K562 (cell line): Measurements from ENCODE around the gene ADGRD1. TPM values are rescaled to one million over a fixed set of nuclear protein-coding genes. Genes with fewer than 3 reads are reported as not detected.

Experiments used
- ATAC-seq: fragments of 200-7000 bp; cut with Tn5 transposase; 3 replicates; pipeline ENCODE4 v1.9.1; 2020; ENCODE audit warnings: moderate library complexity
- BruUV-seq: library from RNA; stranded (reverse); fragments of 400-500 nt; replicated peaks from 2 replicates; lab custom pipeline; 2021; lab: Mats Ljungman, UMichigan
- CTCF ChIA-PET: fragments of 300-600 bp; formaldehyde crosslinking; extraction: SDS; loops from one replicate; lab custom pipeline; 2021; ENCODE audit warnings: low intra/inter-chr PET ratio; lab: Yijun Ruan, JAX
- POLR2A ChIA-PET: fragments of 300-600, 350-650 bp; sonication (Branson Sonifier 250); formaldehyde crosslinking; extraction: SDS; loops from one replicate; lab custom pipeline; 2021; ENCODE audit warnings: antibody characterized with exemption, inconsistent platforms; lab: Yijun Ruan, JAX
- DNase-seq, 4 experiments: peaks; one replicate each; pipeline versions ENCODE4 v3.0.0 to v3.0.0-alpha.2; 2011 to 2018; ENCODE audit warnings: low spot score in 3 of 4, mixed read lengths in 3 of 4; ENCODE audit errors: extremely low read depth in 1 of 4
- FAIRE-seq: peaks from 2 replicates; lab custom pipeline; 2011; peaks lifted over from hg19 to GRCh38; lab: Jason Lieb, UNC
- H2AFZ ChIP-seq: 2 replicates; pipeline ENCODE4 v1.6.0; 2011; ENCODE audit warnings: low read depth, low read length, control low read depth, inconsistent platforms
- H3K27ac ChIP-seq: fragments of 200-600 bp; 3 replicates; pipeline ENCODE4 v1.8.0; 2011; ENCODE audit warnings: low read depth, mild to moderate bottlenecking, control low read depth, inconsistent platforms, low read length, moderate library complexity, mixed read lengths; ENCODE audit errors: extremely low read depth
- H3K27me3 ChIP-seq, 2 experiments: fragments of 300-600 bp in 1 of 2; 2 replicates in 1 of 2; 3 replicates in 1 of 2; pipeline versions ENCODE4 v1.6.0 to v1.8.0; 2011; ENCODE audit warnings: inconsistent platforms in 2 of 2, low read length in 2 of 2, mild to moderate bottlenecking in 1 of 2, mixed read lengths in 1 of 2, moderate library complexity in 1 of 2; ENCODE audit not compliant: control insufficient read depth in 2 of 2, insufficient read depth in 2 of 2
- H3K36me3 ChIP-seq: fragments of 300-600 bp; 3 replicates; pipeline ENCODE4 v1.8.0; 2011; ENCODE audit warnings: mild to moderate bottlenecking, low read length, inconsistent platforms; ENCODE audit not compliant: control insufficient read depth, insufficient read depth
- H3K4me1 ChIP-seq, 2 experiments: fragments of 200-600 bp in 1 of 2; replicated peaks in 1 of 2; 2 replicates in 1 of 2; 3 replicates in 1 of 2; pipeline versions ENCODE4 v1.5.1 to v1.8.0; 2011; ENCODE audit warnings: inconsistent platforms in 2 of 2, low read length in 2 of 2, mild to moderate bottlenecking in 1 of 2, mixed read lengths in 1 of 2, moderate library complexity in 1 of 2; ENCODE audit not compliant: control insufficient read depth in 2 of 2, insufficient read depth in 2 of 2
- H3K4me2 ChIP-seq: 2 replicates; pipeline ENCODE4 v1.6.1; 2011; ENCODE audit warnings: low read length, control low read depth, inconsistent platforms, mixed read lengths; ENCODE audit not compliant: insufficient read depth
- H3K4me3 ChIP-seq: fragments of 200-600 bp; sonication (generic), shearing (Covaris generic); 2 replicates; pipeline ENCODE4 v1.5.1; 2016; ENCODE audit warnings: control low read depth, inconsistent platforms
- H3K79me2 ChIP-seq: fragments of 200-600 bp; 3 replicates; pipeline ENCODE4 v1.8.0; 2011; ENCODE audit warnings: low read length, inconsistent platforms; ENCODE audit not compliant: control insufficient read depth, insufficient read depth
- H3K9ac ChIP-seq, 2 experiments: 2 replicates each; pipeline versions ENCODE4 v1.6.0 to v1.6.1; 2011; ENCODE audit warnings: low read depth in 2 of 2, low read length in 2 of 2, control low read depth in 1 of 2, inconsistent platforms in 1 of 2, mild to moderate bottlenecking in 1 of 2, mixed read lengths in 1 of 2; ENCODE audit not compliant: insufficient read depth in 1 of 2
- H3K9me1 ChIP-seq: one replicate; pipeline ENCODE4 v1.6.0; 2011; ENCODE audit warnings: inconsistent platforms, mild to moderate bottlenecking, low read length, moderate library complexity; ENCODE audit not compliant: control insufficient read depth, insufficient read depth
- H3K9me3 ChIP-seq: replicated peaks from 2 replicates; pipeline ENCODE4 v1.5.1; 2011; ENCODE audit warnings: low read depth, low read length, inconsistent platforms; ENCODE audit not compliant: control insufficient read depth, insufficient read depth
- H4K20me1 ChIP-seq: replicated peaks from 2 replicates; pipeline ENCODE4 v1.6.1; 2011; ENCODE audit warnings: low read length, inconsistent platforms, mixed read lengths; ENCODE audit not compliant: control insufficient read depth, insufficient read depth
- E2F3 ChIP-seq: fragments of 250-450 bp; sonication (Bioruptor Pico); IDR thresholded peaks from 2 replicates; pipeline ENCODE4 v1.4.0; 2020; ENCODE audit warnings: mild to moderate bottlenecking
- HDAC6 ChIP-seq: IDR thresholded peaks from 2 replicates; pipeline ENCODE4 v1.6.1; 2012; ENCODE audit warnings: low read depth, mild to moderate bottlenecking, control low read depth, inconsistent platforms, low read length, moderate library complexity
- MAZ ChIP-seq, 2 experiments: fragments of 450-650 bp in 1 of 2; sonication (generic) in 1 of 2; formaldehyde crosslinking; IDR thresholded peaks in 1 of 2; conservative IDR thresholded peaks in 1 of 2; 2 replicates each; pipeline versions ENCODE4 v1.4.0 to v1.5.0; 2020; ENCODE audit warnings: mild to moderate bottlenecking in 1 of 2, missing genetic modification reagents in 1 of 2
- MCM5 ChIP-seq: fragments of 450-650 bp; IDR thresholded peaks from 2 replicates; pipeline ENCODE4 v1.6.1; 2016; ENCODE audit warnings: low read depth
- MEF2D ChIP-seq: conservative IDR thresholded peaks from 2 replicates; pipeline ENCODE4 v1.6.1; 2016; ENCODE audit warnings: low read depth, missing genetic modification characterization, missing compliant biosample characterization
- PRMT5 ChIP-seq: sonication (generic); formaldehyde crosslinking; IDR thresholded peaks from 2 replicates; pipeline ENCODE4 v1.5.0; 2020; ENCODE audit warnings: missing genetic modification reagents
- SIRT6 ChIP-seq: IDR thresholded peaks from one replicate; pipeline ENCODE4 v1.6.1; 2012; ENCODE audit warnings: low read depth, mild to moderate bottlenecking, control low read depth, inconsistent platforms, low read length, moderate library complexity
- SPI1 ChIP-seq: IDR thresholded peaks from 2 replicates; pipeline ENCODE4 v1.6.1; 2011; ENCODE audit warnings: low read depth, low read length, control low read depth, borderline replicate concordance
- TAL1 ChIP-seq: fragments of 450-650 bp; IDR thresholded peaks from 2 replicates; pipeline ENCODE4 v1.6.1; 2016; ENCODE audit warnings: mild to moderate bottlenecking
- TEAD4 ChIP-seq, 2 experiments: sonication (generic) in 1 of 2; formaldehyde crosslinking in 1 of 2; IDR thresholded peaks; 2 replicates each; pipeline versions ENCODE4 v1.6.1 to v1.8.0; 2012 to 2022; ENCODE audit warnings: borderline replicate concordance in 1 of 2, inconsistent platforms in 1 of 2, low read length in 1 of 2, mild to moderate bottlenecking in 1 of 2, missing genetic modification reagents in 1 of 2
- ZBTB1 ChIP-seq: sonication (generic); formaldehyde crosslinking; IDR thresholded peaks from 2 replicates; pipeline ENCODE4 v1.8.1; 2023; ENCODE audit warnings: missing genetic modification reagents, low read depth, mild to moderate bottlenecking, borderline replicate concordance
- ZNF282 ChIP-seq: sonication (generic); formaldehyde crosslinking; IDR thresholded peaks from 2 replicates; pipeline ENCODE4 v1.8.1; 2023; ENCODE audit warnings: missing genetic modification reagents
- ZSCAN29 ChIP-seq: fragments of 450-650 bp; IDR thresholded peaks from 2 replicates; pipeline ENCODE4 v1.6.1; 2017
- WGBS: fragments of 100-300 bp; shearing (Covaris generic); methylation state at CpG from one replicate; pipeline ENCODE4 v1.1.6; 2016; ENCODE audit warnings: low coverage, mixed read lengths; ENCODE audit not compliant: insufficient coverage; ENCODE audit errors: missing lambda C conversion rate; 5-methylcytosine and 5-hydroxymethylcytosine counted together
- in situ Hi-C: fragments of 300-500 bp; cut with MboI; formaldehyde crosslinking; loops from 4 replicates; pipeline ENCODE4 v1.15.0; 2018; ENCODE audit warnings: inconsistent platforms, mixed read lengths
- intact Hi-C: fragments of 100-400 bp; cut with micrococcal nuclease; formaldehyde crosslinking; loops from 2 replicates; pipeline ENCODE4 v1.14.2; 2022
- polyA plus RNA-seq, 8 experiments: library from polyadenylated mRNA; depleted of rRNA in 4 of 8; stranded (reverse) in 5 of 8; unstranded in 3 of 8; fragments of >200 nt; fragmentation: Nextera tagmentation in 2 of 8; fragmentation: Illumina TruSeq in 1 of 8; extraction: Ambion mirVana in 2 of 8; extraction: Trizol in 1 of 8; gene quantifications; 2 replicates each; pipeline versions ENCODE4 v1.2.1 to v1.2.3, GENCODE V29; 2011 to 2014; ENCODE audit warnings: inconsistent platforms in 1 of 8, missing spikeins in 1 of 8
- total RNA-seq, 7 experiments: library from RNA; depleted of rRNA in 6 of 7; stranded (reverse); fragments of >200 nt in 6 of 7; fragmentation: Illumina TruSeq in 2 of 7; extraction: Trizol in 2 of 7; gene quantifications; 2 replicates each; pipeline versions ENCODE4 v1.2.1 to v1.2.3, GENCODE V29; 2011 to 2021; ENCODE audit warnings: low replicate concordance in 1 of 7
- TF ChIP-seq, protein P1 (sequence below): fragments of 250-450 bp; sonication (Bioruptor Pico); IDR thresholded peaks from 2 replicates; pipeline ENCODE4 v1.8.0; 2021; ENCODE audit warnings: moderate library complexity, mild to moderate bottlenecking, inconsistent platforms

ADGRD1 gene
- total and polyA plus RNA-seq, 9 of the 15 experiments (the other 6 are each of a cell fraction or from before 2014, with no cell fraction given), result 1.7 to 11.7 (median 3.3) TPM

- in situ Hi-C loops, result no loop called here
- ChIA-PET POLR2A (no interaction called here), CTCF (no interaction called here)
- Histone ChIP-seq H2AFZ (no peak overlapping the region), H3K36me3 (no peaks in the 10 kb centered on the region), H4K20me1 (peaks cover 26% of the 10 kb centered on the region; the same call in 1 of the 2 replicates), H3K4me3 (no peak overlapping the region), H3K27me3 (peaks cover 24 to 82% of the 10 kb centered on the region in 2 experiments; a peak in 3 of 5 replicates), H3K9me1 (peaks cover 2% of the 10 kb centered on the region), H3K9me3 (no peaks in the 10 kb centered on the region), H3K4me2 (no peak overlapping the region), H3K79me2 (no peaks in the 10 kb centered on the region), H3K27ac (no peak overlapping the region), H3K9ac (no peak overlapping the region), H3K4me1 (peaks cover 7 to 9% of the 10 kb centered on the region in 2 experiments; a peak in 2 of 5 replicates)
- intact Hi-C loops, result no loop called here
- WGBS, result 38% methylated on average over 9 of the region's 9 CpGs
- BruUV-seq, result no TSS peak
- ATAC-seq, result no peak
- DNase-seq, result no peak
- no peak for FAIRE-seq
- TF ChIP-seq TEAD4 (IDR thresholded peaks at IDR 0.05; ENCODE audit: low read length) (no peak), TEAD4 (CRISPR knock-in tag; IDR thresholded peaks at IDR 0.05; ENCODE audit: borderline replicate concordance) (no peak), E2F3 (CRISPR knock-in tag) (no peak), ZBTB1 (CRISPR knock-in tag) (no peak)
Observed at GRCh38 chr12:131027264-131027663, 73.6 kb downstream of the ADGRD1 start.

- ChIA-PET CTCF (no interaction called here), POLR2A (interaction anchor here (1.2 kb wide), 1 partner anchor 45 kb away, joined by 3 read pairs; no protein-coding TSS in a partner anchor)
- H3K4me3 ChIP-seq, result no peak overlapping the region
- in situ Hi-C loops, result no loop called here
- FAIRE-seq (no peak), DNase-seq (no peak), ATAC-seq (no peak)
- H3K36me3 ChIP-seq, result no peaks in the 10 kb centered on the region
- no peaks in the 10 kb centered on the region for H3K79me2 ChIP-seq
- H3K4me2 ChIP-seq, result no peak overlapping the region
- peaks cover 2% of the 10 kb centered on the region for H3K9me1 ChIP-seq
- H3K27ac ChIP-seq, result no peak overlapping the region
- H3K9ac ChIP-seq, result no peak overlapping the region
- H4K20me1 ChIP-seq, result peaks cover 21% of the 10 kb centered on the region; the same call in 1 of the 2 replicates
- no TSS peak for BruUV-seq
- H3K27me3 ChIP-seq, result peaks cover 21 to 80% of the 10 kb centered on the region in 2 experiments; a peak in 3 of 5 replicates
- WGBS, result 45% methylated on average over 20 of the region's 20 CpGs
- H2AFZ ChIP-seq, result no peak overlapping the region
- H3K9me3 ChIP-seq, result no peaks in the 10 kb centered on the region
- intact Hi-C loops, result no loop called here
- peaks cover 7 to 11% of the 10 kb centered on the region in 2 experiments; a peak in 2 of 5 replicates for H3K4me1 ChIP-seq
- TF ChIP-seq SPI1 (no peak), MEF2D (tag) (no peak), ZSCAN29 (no peak), SIRT6 (no peak), MAZ (CRISPR knock-in tag; conservative IDR thresholded peaks at IDR 0.05 in 1 of 2, IDR thresholded peaks at IDR 0.05 in 1 of 2) (no peak), HDAC6 (no peak), ZNF282 (CRISPR knock-in tag) (no peak), TAL1 (no peak), MCM5 (no peak), PRMT5 (no peak)
- TF ChIP-seq, protein P1, sequence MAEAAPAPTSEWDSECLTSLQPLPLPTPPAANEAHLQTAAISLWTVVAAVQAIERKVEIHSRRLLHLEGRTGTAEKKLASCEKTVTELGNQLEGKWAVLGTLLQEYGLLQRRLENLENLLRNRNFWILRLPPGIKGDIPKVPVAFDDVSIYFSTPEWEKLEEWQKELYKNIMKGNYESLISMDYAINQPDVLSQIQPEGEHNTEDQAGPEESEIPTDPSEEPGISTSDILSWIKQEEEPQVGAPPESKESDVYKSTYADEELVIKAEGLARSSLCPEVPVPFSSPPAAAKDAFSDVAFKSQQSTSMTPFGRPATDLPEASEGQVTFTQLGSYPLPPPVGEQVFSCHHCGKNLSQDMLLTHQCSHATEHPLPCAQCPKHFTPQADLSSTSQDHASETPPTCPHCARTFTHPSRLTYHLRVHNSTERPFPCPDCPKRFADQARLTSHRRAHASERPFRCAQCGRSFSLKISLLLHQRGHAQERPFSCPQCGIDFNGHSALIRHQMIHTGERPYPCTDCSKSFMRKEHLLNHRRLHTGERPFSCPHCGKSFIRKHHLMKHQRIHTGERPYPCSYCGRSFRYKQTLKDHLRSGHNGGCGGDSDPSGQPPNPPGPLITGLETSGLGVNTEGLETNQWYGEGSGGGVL (CRISPR knock-in tag), result no peak
Observed at GRCh38 chr12:131027876-131028586, 74.3 kb downstream of the ADGRD1 start.
